ENCODE results near the gene PIK3CG.

DNA sequence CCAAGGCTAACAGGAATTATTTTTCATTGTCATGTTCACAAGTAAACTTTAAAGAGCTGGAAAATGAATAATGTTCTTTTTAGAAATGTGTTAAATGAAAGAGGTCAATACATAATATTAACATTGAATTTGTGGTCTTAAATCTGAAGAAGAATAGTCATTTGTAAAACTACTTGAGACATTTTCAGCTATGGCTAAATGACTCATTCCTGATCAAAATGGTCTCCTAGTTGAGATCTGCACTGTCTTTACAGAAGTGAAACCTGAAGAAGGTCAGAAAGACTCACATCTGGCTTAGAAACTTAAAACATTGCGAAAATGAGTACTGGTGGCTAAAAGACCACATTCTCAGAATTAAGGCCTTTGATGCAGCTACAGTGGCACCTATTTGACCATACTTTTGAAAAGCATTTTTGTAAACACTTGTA, 5.9 kb downstream of the PIK3CG start:
- TF ChIP-seq, protein P1, sequence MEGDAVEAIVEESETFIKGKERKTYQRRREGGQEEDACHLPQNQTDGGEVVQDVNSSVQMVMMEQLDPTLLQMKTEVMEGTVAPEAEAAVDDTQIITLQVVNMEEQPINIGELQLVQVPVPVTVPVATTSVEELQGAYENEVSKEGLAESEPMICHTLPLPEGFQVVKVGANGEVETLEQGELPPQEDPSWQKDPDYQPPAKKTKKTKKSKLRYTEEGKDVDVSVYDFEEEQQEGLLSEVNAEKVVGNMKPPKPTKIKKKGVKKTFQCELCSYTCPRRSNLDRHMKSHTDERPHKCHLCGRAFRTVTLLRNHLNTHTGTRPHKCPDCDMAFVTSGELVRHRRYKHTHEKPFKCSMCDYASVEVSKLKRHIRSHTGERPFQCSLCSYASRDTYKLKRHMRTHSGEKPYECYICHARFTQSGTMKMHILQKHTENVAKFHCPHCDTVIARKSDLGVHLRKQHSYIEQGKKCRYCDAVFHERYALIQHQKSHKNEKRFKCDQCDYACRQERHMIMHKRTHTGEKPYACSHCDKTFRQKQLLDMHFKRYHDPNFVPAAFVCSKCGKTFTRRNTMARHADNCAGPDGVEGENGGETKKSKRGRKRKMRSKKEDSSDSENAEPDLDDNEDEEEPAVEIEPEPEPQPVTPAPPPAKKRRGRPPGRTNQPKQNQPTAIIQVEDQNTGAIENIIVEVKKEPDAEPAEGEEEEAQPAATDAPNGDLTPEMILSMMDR (IDR thresholded peaks at IDR 0.05; ENCODE audit: low read depth, low read length): no peak
- no peak for TF ChIP-seq POLR2A (IDR thresholded peaks at IDR 0.05; ENCODE audit: extremely low read depth, insufficient read length)
- TF ChIP-seq, protein P2, sequence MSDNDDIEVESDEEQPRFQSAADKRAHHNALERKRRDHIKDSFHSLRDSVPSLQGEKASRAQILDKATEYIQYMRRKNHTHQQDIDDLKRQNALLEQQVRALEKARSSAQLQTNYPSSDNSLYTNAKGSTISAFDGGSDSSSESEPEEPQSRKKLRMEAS (IDR thresholded peaks at IDR 0.05; ENCODE audit: low read depth, low read length): no peak
